H9 (cell line): ENCODE data around the gene TTLL9. TPM values are rescaled to one million over a fixed set of nuclear protein-coding genes. Genes with fewer than 3 reads are reported as not detected.

Experiments
- DNase-seq: peaks from one replicate; pipeline ENCODE4 v3.0.0-alpha.2; 2017
- H2AFZ ChIP-seq: one replicate; pipeline ENCODE4 v1.6.1; 2013; ENCODE audit warnings: mild to moderate bottlenecking, low read length, control low read depth, moderate library complexity
- H2AK5ac ChIP-seq: 2 replicates; pipeline ENCODE4 v1.6.1; 2013; ENCODE audit warnings: low read length, control low read depth, mixed read lengths; ENCODE audit not compliant: insufficient read length
- H2BK120ac ChIP-seq: one replicate; pipeline ENCODE4 v1.6.1; 2013; ENCODE audit warnings: low read depth, mild to moderate bottlenecking, low read length, control low read depth, inconsistent platforms; ENCODE audit not compliant: poor library complexity, severe bottlenecking
- H2BK12ac ChIP-seq: 2 replicates; pipeline ENCODE4 v1.6.1; 2013; ENCODE audit warnings: low read length, control low read depth, mixed read lengths, low read depth; ENCODE audit not compliant: insufficient read length
- H2BK15ac ChIP-seq: 2 replicates; pipeline ENCODE4 v1.6.1; 2013; ENCODE audit warnings: low read depth, low read length, control low read depth
- H2BK20ac ChIP-seq: one replicate; pipeline ENCODE4 v1.6.1; 2013; ENCODE audit warnings: low read depth, mild to moderate bottlenecking, low read length, control low read depth, inconsistent platforms; ENCODE audit not compliant: poor library complexity, severe bottlenecking
- H2BK5ac ChIP-seq: 2 replicates; pipeline ENCODE4 v1.6.1; 2013; ENCODE audit warnings: low read length, control low read depth, mixed read lengths; ENCODE audit not compliant: insufficient read length
- H3K14ac ChIP-seq: 2 replicates; pipeline ENCODE4 v1.6.1; 2013; ENCODE audit warnings: low read length, control low read depth; ENCODE audit not compliant: insufficient read depth
- H3K18ac ChIP-seq: 2 replicates; pipeline ENCODE4 v1.6.1; 2013; ENCODE audit warnings: low read depth, mild to moderate bottlenecking, mixed read lengths, low read length, control low read depth; ENCODE audit not compliant: insufficient read length
- H3K23ac ChIP-seq: 2 replicates; pipeline ENCODE4 v1.6.1; 2013; ENCODE audit warnings: low read length, control low read depth, mixed read lengths, low read depth; ENCODE audit not compliant: insufficient read length
- H3K23me2 ChIP-seq: 2 replicates; pipeline ENCODE4 v1.6.1; 2013; ENCODE audit warnings: low read depth, mild to moderate bottlenecking, mixed read lengths, low read length, control low read depth; ENCODE audit not compliant: insufficient read length, poor library complexity, severe bottlenecking
- H3K27ac ChIP-seq: 2 replicates; pipeline ENCODE4 v1.5.1; 2013; ENCODE audit warnings: low read length, control low read depth, mixed read lengths, low read depth; ENCODE audit not compliant: insufficient read length
- H3K27me3 ChIP-seq: 2 replicates; pipeline ENCODE4 v1.6.1; 2013; ENCODE audit warnings: low read length, control low read depth, inconsistent platforms; ENCODE audit not compliant: insufficient read depth
- H3K4ac ChIP-seq: 2 replicates; pipeline ENCODE4 v1.6.1; 2013; ENCODE audit warnings: low read depth, mild to moderate bottlenecking, control low read depth, inconsistent platforms, low read length, moderate library complexity
- H3K4me1 ChIP-seq: 2 replicates; pipeline ENCODE4 v1.6.1; 2013; ENCODE audit warnings: low read length, control low read depth, inconsistent platforms; ENCODE audit not compliant: insufficient read depth
- H3K4me2 ChIP-seq: 2 replicates; pipeline ENCODE4 v1.6.1; 2013; ENCODE audit warnings: low read length, control low read depth, mixed read lengths; ENCODE audit not compliant: insufficient read length, insufficient read depth
- H3K56ac ChIP-seq: 2 replicates; pipeline ENCODE4 v1.6.1; 2013; ENCODE audit warnings: low read depth, mild to moderate bottlenecking, mixed read lengths, low read length, control low read depth; ENCODE audit not compliant: insufficient read length
- H3K79me1 ChIP-seq: 2 replicates; pipeline ENCODE4 v1.6.1; 2013; ENCODE audit warnings: low read depth, mild to moderate bottlenecking, moderate library complexity, low read length, control low read depth, inconsistent platforms; ENCODE audit not compliant: insufficient read depth, poor library complexity, severe bottlenecking
- H3K79me2 ChIP-seq: 2 replicates; pipeline ENCODE4 v1.6.1; 2013; ENCODE audit warnings: low read length, control low read depth, inconsistent platforms; ENCODE audit not compliant: insufficient read depth
- H3K9ac ChIP-seq: 2 replicates; pipeline ENCODE4 v1.6.1; 2013; ENCODE audit warnings: low read length, control low read depth, mixed read lengths; ENCODE audit not compliant: insufficient read length; ENCODE audit errors: extremely low read depth
- H3K9me3 ChIP-seq: one replicate; pipeline ENCODE4 v1.6.1; 2013; ENCODE audit warnings: low read depth, low read length, inconsistent platforms; ENCODE audit not compliant: control insufficient read depth
- H3T11ph ChIP-seq: one replicate; pipeline ENCODE4 v1.6.1; 2013; ENCODE audit warnings: mild to moderate bottlenecking, low read length, control low read depth, inconsistent platforms
- H4K20me1 ChIP-seq: one replicate; pipeline ENCODE4 v1.6.1; 2013; ENCODE audit not compliant: control insufficient read depth, insufficient read length, insufficient read depth
- H4K5ac ChIP-seq: 2 replicates; pipeline ENCODE4 v1.6.1; 2013; ENCODE audit warnings: low read depth, mild to moderate bottlenecking, mixed read lengths, low read length, control low read depth; ENCODE audit not compliant: insufficient read length
- H4K8ac ChIP-seq: replicated peaks from 2 replicates; pipeline ENCODE4 v1.6.1; 2013; ENCODE audit warnings: low read length, control low read depth, mixed read lengths, low read depth; ENCODE audit not compliant: insufficient read length
- H4K91ac ChIP-seq: 2 replicates; pipeline ENCODE4 v1.6.1; 2013; ENCODE audit warnings: low read depth, mild to moderate bottlenecking, moderate library complexity, mixed read lengths, low read length, control low read depth; ENCODE audit not compliant: insufficient read length
- H3K27ac Mint-ChIP-seq, 3 experiments: 2 replicates in 2 of 3; 3 replicates in 1 of 3; pipeline ENCODE4 v1.8.0; 2020 to 2021; ENCODE audit warnings: mixed read lengths in 3 of 3, mild to moderate bottlenecking in 1 of 3, moderate library complexity in 1 of 3
- H3K27me3 Mint-ChIP-seq: 2 replicates; pipeline ENCODE4 v1.8.0; 2021; ENCODE audit warnings: low read depth, mild to moderate bottlenecking, moderate library complexity, mixed read lengths
- H3K36me3 Mint-ChIP-seq, 3 experiments: 2 replicates in 2 of 3; 3 replicates in 1 of 3; pipeline ENCODE4 v1.8.0; 2020 to 2021; ENCODE audit warnings: low read depth in 3 of 3, mixed read lengths in 3 of 3; ENCODE audit not compliant: insufficient read depth in 1 of 3
- H3K4me1 Mint-ChIP-seq, 2 experiments: 2 replicates each; pipeline ENCODE4 v1.8.0; 2020; ENCODE audit warnings: mixed read lengths in 2 of 2
- H3K4me3 Mint-ChIP-seq, 2 experiments: 2 replicates in 1 of 2; 3 replicates in 1 of 2; pipeline ENCODE4 v1.8.0; 2020 to 2021; ENCODE audit warnings: mild to moderate bottlenecking in 2 of 2, mixed read lengths in 2 of 2, moderate library complexity in 1 of 2
- H3K9me3 Mint-ChIP-seq, 2 experiments: 2 replicates in 1 of 2; 3 replicates in 1 of 2; pipeline ENCODE4 v1.8.0; 2020; ENCODE audit warnings: mild to moderate bottlenecking in 2 of 2, mixed read lengths in 2 of 2, moderate library complexity in 1 of 2
- CTCF ChIP-seq: fragments of 200-600 bp; sonication (generic); conservative IDR thresholded peaks from 3 replicates; pipeline ENCODE4 v1.8.0; 2021; ENCODE audit warnings: antibody characterized with exemption, mild to moderate bottlenecking
- WGBS: extraction: QIAGEN DNeasy Blood & Tissue Kit; methylation state at CpG from one replicate; pipeline ENCODE4 v1.1.7; 2013; ENCODE audit warnings: missing lambda C conversion rate, low lambda C conversion rate, mixed read lengths; ENCODE audit not compliant: insufficient read length; ENCODE audit errors: extremely low coverage; 5-methylcytosine and 5-hydroxymethylcytosine counted together
- total RNA-seq: library from RNA; stranded (reverse); gene quantifications from 2 replicates; pipeline ENCODE4 v1.2.1, GENCODE V29; 2021

Gene TTLL9
- total RNA-seq, 1 experiment from 2014 or later, result 0.20 TPM

- H4K20me1 ChIP-seq, result no peaks in the 10 kb centered on the region
- H2AK5ac ChIP-seq, result no peak overlapping the region
- no peaks in the 10 kb centered on the region for H3K27me3 ChIP-seq
- no peaks in the 10 kb centered on the region for H3K79me1 ChIP-seq
- TF ChIP-seq CTCF, result no peak
- no peak overlapping the region for H4K5ac ChIP-seq
- no peak overlapping the region for H3K56ac ChIP-seq
- no peak overlapping the region for H3T11ph ChIP-seq
- H3K23ac ChIP-seq, result no peak overlapping the region
- no peak overlapping the region for H3K14ac ChIP-seq
- H2BK120ac ChIP-seq, result no peak overlapping the region
- H2BK15ac ChIP-seq, result no peak overlapping the region
- H3K4ac ChIP-seq, result no peak overlapping the region
- H2BK20ac ChIP-seq, result no peak overlapping the region
- H4K91ac ChIP-seq, result no peak overlapping the region
- H3K27me3 Mint-ChIP-seq, result peaks cover 2% of the 10 kb centered on the region
- no peak overlapping the region for H2BK5ac ChIP-seq
- no peaks in the 10 kb centered on the region for H3K4me1 ChIP-seq
- no peaks in the 10 kb centered on the region for H3K36me3 Mint-ChIP-seq
- no peaks in the 10 kb centered on the region for H3K79me2 ChIP-seq
- H3K18ac ChIP-seq, result no peak overlapping the region
- H3K4me3 Mint-ChIP-seq, result no peak overlapping the region
- no peak overlapping the region for H3K27ac ChIP-seq
- H3K4me1 Mint-ChIP-seq, result peaks cover 10 to 12% of the 10 kb centered on the region in 2 experiments
- H2BK12ac ChIP-seq, result no peak overlapping the region
- no peak overlapping the region for H3K4me2 ChIP-seq
- no peak for DNase-seq
- H3K23me2 ChIP-seq, result no peaks in the 10 kb centered on the region
- 0 out of 7 replicates have a peak overlapping the region, but pooled peaks of 1 of the 3 experiments have one; percentile 31 for H3K27ac Mint-ChIP-seq
- no peak overlapping the region for H4K8ac ChIP-seq
- no peaks in the 10 kb centered on the region for H3K9me3 ChIP-seq
- H2AFZ ChIP-seq, result no peak overlapping the region
- H3K9ac ChIP-seq, result no peak overlapping the region
- no peaks in the 10 kb centered on the region for H3K9me3 Mint-ChIP-seq
- no CpG with 5 or more reads among the region's 6 CpGs for WGBS
Observed at GRCh38 chr20:31829731-31830130, 40.7 kb upstream of the TTLL9 start.
